ENCODE results near the gene NPPB. TPM values are rescaled to one million over a fixed set of nuclear protein-coding genes. Genes with fewer than 3 reads are reported as not detected.

Gene NPPB
- polyA plus RNA-seq, 2 donors: 0.66 to 0.83 TPM

DNA sequence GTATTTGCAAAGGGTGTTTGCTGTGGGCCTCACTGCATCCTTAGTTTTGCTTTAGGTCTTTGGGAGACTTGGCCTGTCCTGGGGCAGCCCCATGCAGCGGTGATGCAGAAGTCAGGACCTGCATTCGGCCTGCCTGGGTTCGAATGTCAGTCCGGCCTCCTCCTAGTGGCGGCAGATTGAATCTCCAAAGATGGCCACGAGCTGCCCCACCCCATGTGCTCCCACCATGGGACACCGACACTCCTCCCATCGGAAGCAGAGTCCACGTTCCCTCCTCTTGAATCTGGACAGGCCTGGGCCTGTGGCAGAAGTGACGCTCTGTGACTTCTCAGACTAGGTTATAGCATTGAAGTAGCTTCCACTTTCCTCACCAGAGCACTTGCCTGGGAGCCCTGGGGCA, 16.3 kb upstream of the NPPB start:
- no peaks in the 10 kb centered on the region for H3K36me3 ChIP-seq (ENCODE audit: control insufficient read depth in 2 of 2, insufficient read depth in 2 of 2, low read length in 1 of 2)
- no peaks in the 10 kb centered on the region for H3K9me3 ChIP-seq (ENCODE audit: control insufficient read depth in 2 of 2, insufficient read depth in 1 of 2, low read depth in 1 of 2, low read length in 1 of 2)
- H3K4me1 ChIP-seq (ENCODE audit: control insufficient read depth in 2 of 2, insufficient read depth in 2 of 2, low read length in 1 of 2): no peaks in the 10 kb centered on the region
- WGBS, 2 donors: 82 to 83% methylated on average over 10 of the region's 10 CpGs
- H3K27ac ChIP-seq (ENCODE audit: low read depth in 2 of 2, low read length in 1 of 2): no peak overlapping the region
- no peaks in the 10 kb centered on the region for H3K27me3 ChIP-seq (ENCODE audit: control insufficient read depth in 1 of 2, insufficient read depth in 2 of 2, low read length in 2 of 2)
- no peak overlapping the region for H3K4me3 ChIP-seq (ENCODE audit: low read depth in 1 of 2, low read length in 2 of 2)

DNA sequence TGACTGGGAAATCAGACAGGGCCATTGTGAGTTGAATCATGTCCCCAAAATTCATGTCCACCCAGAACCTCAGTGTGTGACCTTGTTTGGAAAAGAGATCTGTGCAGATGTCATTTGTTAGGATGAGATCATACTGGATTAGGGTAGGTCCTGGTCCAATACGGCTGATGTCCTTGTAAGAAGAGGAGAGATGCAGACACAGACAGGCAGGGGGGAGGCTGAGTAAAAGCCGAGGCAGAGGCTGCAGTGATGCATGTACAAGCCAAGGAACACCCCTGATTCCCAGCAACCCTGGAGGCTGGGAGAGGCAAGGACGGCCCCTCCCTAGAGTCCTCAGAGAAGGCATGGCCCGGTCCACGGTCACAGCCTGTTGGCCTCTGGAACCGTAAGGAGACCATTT, 15.9 kb upstream of the NPPB start:
- H3K4me1 ChIP-seq (ENCODE audit: control insufficient read depth in 2 of 2, insufficient read depth in 2 of 2, low read length in 1 of 2): no peaks in the 10 kb centered on the region
- H3K27me3 ChIP-seq (ENCODE audit: control insufficient read depth in 1 of 2, insufficient read depth in 2 of 2, low read length in 2 of 2): no peaks in the 10 kb centered on the region
- H3K9me3 ChIP-seq (ENCODE audit: control insufficient read depth in 2 of 2, insufficient read depth in 1 of 2, low read depth in 1 of 2, low read length in 1 of 2): no peaks in the 10 kb centered on the region
- no peaks in the 10 kb centered on the region for H3K36me3 ChIP-seq (ENCODE audit: control insufficient read depth in 2 of 2, insufficient read depth in 2 of 2, low read length in 1 of 2)
- H3K27ac ChIP-seq (ENCODE audit: low read depth in 2 of 2, low read length in 1 of 2): no peak overlapping the region
- 56 to 63% methylated on average over 6 of the region's 6 CpGs for WGBS, 2 donors
- no peak overlapping the region for H3K4me3 ChIP-seq (ENCODE audit: low read depth in 1 of 2, low read length in 2 of 2)

GRCh38 chr1:11874258-11874562, 15.5 kb upstream of the NPPB start:
- no peaks in the 10 kb centered on the region for H3K27me3 ChIP-seq (ENCODE audit: control insufficient read depth in 1 of 2, insufficient read depth in 2 of 2, low read length in 2 of 2)
- H3K4me1 ChIP-seq (ENCODE audit: control insufficient read depth in 2 of 2, insufficient read depth in 2 of 2, low read length in 1 of 2): no peaks in the 10 kb centered on the region
- no peak overlapping the region for H3K27ac ChIP-seq (ENCODE audit: low read depth in 2 of 2, low read length in 1 of 2)
- 65% methylated on average over 10 of the region's 10 CpGs for WGBS, 2 donors
- H3K4me3 ChIP-seq (ENCODE audit: low read depth in 1 of 2, low read length in 2 of 2): no peak overlapping the region
- no peaks in the 10 kb centered on the region for H3K9me3 ChIP-seq (ENCODE audit: control insufficient read depth in 2 of 2, insufficient read depth in 1 of 2, low read depth in 1 of 2, low read length in 1 of 2)
- no peaks in the 10 kb centered on the region for H3K36me3 ChIP-seq (ENCODE audit: control insufficient read depth in 2 of 2, insufficient read depth in 2 of 2, low read length in 1 of 2)

- Histone ChIP-seq H3K9me3 (ENCODE audit: control insufficient read depth in 2 of 2, insufficient read depth in 1 of 2, low read depth in 1 of 2, low read length in 1 of 2) (no peaks in the 10 kb centered on the region), H3K27me3 (ENCODE audit: control insufficient read depth in 1 of 2, insufficient read depth in 2 of 2, low read length in 2 of 2) (no peaks in the 10 kb centered on the region), H3K27ac (ENCODE audit: low read depth in 2 of 2, low read length in 1 of 2) (no peak overlapping the region), H3K4me1 (ENCODE audit: control insufficient read depth in 2 of 2, insufficient read depth in 2 of 2, low read length in 1 of 2) (no peaks in the 10 kb centered on the region), H3K4me3 (ENCODE audit: low read depth in 1 of 2, low read length in 2 of 2) (no peak overlapping the region), H3K36me3 (ENCODE audit: control insufficient read depth in 2 of 2, insufficient read depth in 2 of 2, low read length in 1 of 2) (no peaks in the 10 kb centered on the region)
- WGBS, 2 donors: 63 to 65% methylated on average over 14 of the region's 14 CpGs
Observed at GRCh38 chr1:11873395-11874257, 14.9 kb upstream of the NPPB start.

GRCh38 chr1:11872545-11872944, 13.8 kb upstream of the NPPB start:
- 55 to 57% methylated on average over 7 of the region's 7 CpGs for WGBS, 2 donors
- H3K4me1 ChIP-seq (ENCODE audit: control insufficient read depth in 2 of 2, insufficient read depth in 2 of 2, low read length in 1 of 2): no peaks in the 10 kb centered on the region
- no peaks in the 10 kb centered on the region for H3K27me3 ChIP-seq (ENCODE audit: control insufficient read depth in 1 of 2, insufficient read depth in 2 of 2, low read length in 2 of 2)
- no peaks in the 10 kb centered on the region for H3K9me3 ChIP-seq (ENCODE audit: control insufficient read depth in 2 of 2, insufficient read depth in 1 of 2, low read depth in 1 of 2, low read length in 1 of 2)
- H3K27ac ChIP-seq (ENCODE audit: low read depth in 2 of 2, low read length in 1 of 2): no peak overlapping the region
- H3K36me3 ChIP-seq (ENCODE audit: control insufficient read depth in 2 of 2, insufficient read depth in 2 of 2, low read length in 1 of 2): no peaks in the 10 kb centered on the region
- no peak overlapping the region for H3K4me3 ChIP-seq (ENCODE audit: low read depth in 1 of 2, low read length in 2 of 2)

GRCh38 chr1:11869650-11870207, 11.0 kb upstream of the NPPB start:
- Histone ChIP-seq H3K4me3 (ENCODE audit: low read depth in 1 of 2, low read length in 2 of 2) (no peak overlapping the region), H3K36me3 (ENCODE audit: control insufficient read depth in 2 of 2, insufficient read depth in 2 of 2, low read length in 1 of 2) (no peaks in the 10 kb centered on the region)
- WGBS, 2 donors: 79 to 83% methylated on average over 5 of the region's 5 CpGs

GRCh38 chr1:11869104-11869503, 10.4 kb upstream of the NPPB start:
- Histone ChIP-seq H3K27me3 (ENCODE audit: control insufficient read depth in 1 of 2, insufficient read depth in 2 of 2, low read length in 2 of 2) (no peaks in the 10 kb centered on the region), H3K36me3 (ENCODE audit: control insufficient read depth in 2 of 2, insufficient read depth in 2 of 2, low read length in 1 of 2) (no peaks in the 10 kb centered on the region)
- 82 to 83% methylated on average over 3 of the region's 3 CpGs for WGBS, 2 donors

More at GRCh38 chr1:11869650-11870207, 11.0 kb upstream of the NPPB start:
- H3K4me1 ChIP-seq (ENCODE audit: control insufficient read depth in 2 of 2, insufficient read depth in 2 of 2, low read length in 1 of 2): no peaks in the 10 kb centered on the region
- no peak overlapping the region for H3K27ac ChIP-seq (ENCODE audit: low read depth in 2 of 2, low read length in 1 of 2)
- no peaks in the 10 kb centered on the region for H3K27me3 ChIP-seq (ENCODE audit: control insufficient read depth in 1 of 2, insufficient read depth in 2 of 2, low read length in 2 of 2)
- H3K9me3 ChIP-seq (ENCODE audit: control insufficient read depth in 2 of 2, insufficient read depth in 1 of 2, low read depth in 1 of 2, low read length in 1 of 2): no peaks in the 10 kb centered on the region

DNA sequence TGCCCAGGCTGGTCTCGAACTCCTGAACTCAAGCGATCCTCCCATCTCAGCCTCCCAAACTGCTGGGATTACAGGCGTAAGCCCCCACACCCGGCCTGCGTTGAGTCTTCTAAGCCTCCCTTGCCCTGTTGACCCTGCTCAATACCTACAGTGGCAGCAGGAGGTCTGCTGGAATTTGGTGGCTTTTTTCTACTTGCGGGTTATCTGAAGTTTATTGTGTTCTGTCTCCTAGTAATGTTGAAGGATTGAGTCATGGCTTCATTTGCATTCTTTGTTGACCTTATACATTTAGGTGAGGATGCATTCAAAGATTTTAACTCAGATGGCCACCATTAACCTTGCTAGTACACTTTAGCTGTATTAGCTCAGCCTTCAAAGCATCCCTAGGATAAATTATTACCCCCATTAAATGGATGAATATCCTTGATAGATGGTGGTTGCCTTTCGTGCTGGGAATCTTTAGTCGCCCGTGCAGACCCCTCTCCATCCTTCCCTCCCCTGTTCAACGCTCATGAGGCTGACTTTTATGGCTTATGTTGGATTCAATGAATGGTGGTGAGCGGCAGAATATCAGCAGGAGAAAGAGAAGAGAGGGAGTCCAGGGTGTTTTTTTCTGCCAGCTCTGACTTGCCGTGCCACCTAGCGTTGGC, 9.7 kb upstream of the NPPB start:
- H3K4me1 ChIP-seq (ENCODE audit: control insufficient read depth in 2 of 2, insufficient read depth in 2 of 2, low read length in 1 of 2): no peaks in the 10 kb centered on the region
- no peaks in the 10 kb centered on the region for H3K36me3 ChIP-seq (ENCODE audit: control insufficient read depth in 2 of 2, insufficient read depth in 2 of 2, low read length in 1 of 2)
- WGBS, 2 donors: 68 to 69% methylated on average over 13 of the region's 13 CpGs
- H3K9me3 ChIP-seq (ENCODE audit: control insufficient read depth in 2 of 2, insufficient read depth in 1 of 2, low read depth in 1 of 2, low read length in 1 of 2): no peaks in the 10 kb centered on the region
- no peaks in the 10 kb centered on the region for H3K27me3 ChIP-seq (ENCODE audit: control insufficient read depth in 1 of 2, insufficient read depth in 2 of 2, low read length in 2 of 2)
- H3K4me3 ChIP-seq (ENCODE audit: low read depth in 1 of 2, low read length in 2 of 2): no peak overlapping the region
- H3K27ac ChIP-seq (ENCODE audit: low read depth in 2 of 2, low read length in 1 of 2): no peak overlapping the region

More at GRCh38 chr1:11869104-11869503, 10.4 kb upstream of the NPPB start:
- no peak overlapping the region for H3K27ac ChIP-seq (ENCODE audit: low read depth in 2 of 2, low read length in 1 of 2)
- H3K4me1 ChIP-seq (ENCODE audit: control insufficient read depth in 2 of 2, insufficient read depth in 2 of 2, low read length in 1 of 2): no peaks in the 10 kb centered on the region
- no peak overlapping the region for H3K4me3 ChIP-seq (ENCODE audit: low read depth in 1 of 2, low read length in 2 of 2)
- H3K9me3 ChIP-seq (ENCODE audit: control insufficient read depth in 2 of 2, insufficient read depth in 1 of 2, low read depth in 1 of 2, low read length in 1 of 2): no peaks in the 10 kb centered on the region

DNA sequence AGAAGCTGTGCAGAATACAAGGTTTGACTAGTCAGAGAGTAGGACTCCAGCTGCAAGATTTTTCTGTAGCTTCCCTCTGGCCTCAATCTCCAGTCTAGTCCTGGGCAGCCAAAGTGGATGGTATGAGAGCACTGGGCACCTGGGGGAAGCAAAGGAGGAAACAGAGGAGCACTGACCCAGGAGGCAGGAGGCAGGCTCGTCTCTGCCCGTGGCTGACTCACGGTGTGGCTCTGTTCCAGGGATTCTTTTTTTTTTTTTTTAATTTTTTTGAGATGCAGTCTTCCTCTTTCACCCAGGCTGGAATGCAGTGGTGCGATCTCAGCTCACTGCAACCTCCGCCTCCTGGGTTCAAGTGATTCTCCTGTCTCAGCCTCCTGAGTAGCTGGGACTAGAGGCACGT, 4.1 kb upstream of the NPPB start:
- 27 to 51% methylated on average over 6 of the region's 6 CpGs for WGBS, 2 donors

More for the DNA sequence above, 4.1 kb upstream of the NPPB start:
- Histone ChIP-seq H3K36me3 (ENCODE audit: control insufficient read depth in 2 of 2, insufficient read depth in 2 of 2, low read length in 1 of 2) (no peaks in the 10 kb centered on the region), H3K27me3 (ENCODE audit: control insufficient read depth in 1 of 2, insufficient read depth in 2 of 2, low read length in 2 of 2) (peaks cover 5 to 17% of the 10 kb centered on the region in 2 donors), H3K9me3 (ENCODE audit: control insufficient read depth in 2 of 2, insufficient read depth in 1 of 2, low read depth in 1 of 2, low read length in 1 of 2) (no peaks in the 10 kb centered on the region), H3K4me1 (ENCODE audit: control insufficient read depth in 2 of 2, insufficient read depth in 2 of 2, low read length in 1 of 2) (peaks cover 0 to 5% of the 10 kb centered on the region in 2 donors), H3K4me3 (ENCODE audit: low read depth in 1 of 2, low read length in 2 of 2) (no peak overlapping the region), H3K27ac (ENCODE audit: low read depth in 2 of 2, low read length in 1 of 2) (no peak overlapping the region)
